Neural crest cell (in vitro differentiated cells): ENCODE data around the gene POLR2M. TPM values are rescaled to one million over a fixed set of nuclear protein-coding genes. Genes with fewer than 3 reads are reported as not detected.

Source experiments
- DNase-seq: peaks from one replicate; pipeline ENCODE4 v3.0.0; 2021; ENCODE audit warnings: low read depth, mixed read lengths, low spot score
- H3K27ac Mint-ChIP-seq: one replicate; pipeline ENCODE4 v1.8.0; 2021; ENCODE audit warnings: mild to moderate bottlenecking, mixed read lengths; ENCODE audit not compliant: unreplicated experiment
- H3K27me3 Mint-ChIP-seq: 2 replicates; pipeline ENCODE4 v1.8.0; 2021; ENCODE audit warnings: low read depth, mild to moderate bottlenecking, mixed read lengths
- H3K36me3 Mint-ChIP-seq: 2 replicates; pipeline ENCODE4 v1.8.0; 2021; ENCODE audit warnings: low read depth, mild to moderate bottlenecking, mixed read lengths
- H3K4me1 Mint-ChIP-seq: 2 replicates; pipeline ENCODE4 v1.8.0; 2021; ENCODE audit warnings: mixed read lengths
- H3K4me3 Mint-ChIP-seq: one replicate; pipeline ENCODE4 v1.8.0; 2021; ENCODE audit warnings: mild to moderate bottlenecking, mixed read lengths
- H3K9me3 Mint-ChIP-seq: 2 replicates; pipeline ENCODE4 v1.8.0; 2021; ENCODE audit warnings: mixed read lengths
- total RNA-seq: library from RNA; stranded (reverse); gene quantifications from 2 replicates; pipeline ENCODE4 v1.2.1, GENCODE V29; 2021
- TF ChIP-seq, protein P1 (sequence below): fragments of 200-600 bp; sonication (generic); conservative IDR thresholded peaks from 2 replicates; pipeline ENCODE4 v1.5.0; 2021; ENCODE audit warnings: antibody characterized with exemption, mild to moderate bottlenecking

POLR2M gene
- total RNA-seq, 1 donor from 2014 or later = 73.6 TPM

DNA sequence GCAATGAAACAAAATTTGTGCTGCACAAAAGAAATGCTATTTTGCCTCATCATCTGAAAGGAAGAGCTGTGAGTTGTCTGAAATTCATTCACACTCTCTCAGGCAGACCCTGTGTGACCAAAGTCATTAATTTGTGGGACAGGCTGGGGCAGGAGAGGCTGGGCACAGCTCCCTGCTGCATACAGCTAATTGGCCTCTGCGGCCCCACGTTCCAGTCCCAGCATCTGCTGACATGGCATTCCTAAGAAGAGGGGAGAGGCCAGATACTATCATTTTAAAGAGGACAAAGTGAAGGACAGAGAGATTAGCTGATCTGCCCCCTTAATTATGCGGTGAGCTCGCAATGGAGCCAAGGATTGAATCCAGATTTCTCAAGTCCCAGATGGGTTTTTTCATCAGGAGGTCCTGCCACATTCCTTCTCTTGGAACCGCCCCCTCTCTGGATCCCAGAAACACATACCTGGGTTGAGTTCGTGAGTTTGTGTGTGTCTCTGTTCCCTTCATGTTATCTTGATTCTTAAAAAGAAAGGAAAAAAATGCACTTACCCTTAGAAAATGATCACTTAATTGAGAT lies 25.1 kb downstream of the POLR2M start:
- Mint-ChIP-seq H3K4me3 (no peak overlapping the region), H3K27ac (no peak overlapping the region), H3K4me1 (peaks cover 4% of the 10 kb centered on the region)

DNA sequence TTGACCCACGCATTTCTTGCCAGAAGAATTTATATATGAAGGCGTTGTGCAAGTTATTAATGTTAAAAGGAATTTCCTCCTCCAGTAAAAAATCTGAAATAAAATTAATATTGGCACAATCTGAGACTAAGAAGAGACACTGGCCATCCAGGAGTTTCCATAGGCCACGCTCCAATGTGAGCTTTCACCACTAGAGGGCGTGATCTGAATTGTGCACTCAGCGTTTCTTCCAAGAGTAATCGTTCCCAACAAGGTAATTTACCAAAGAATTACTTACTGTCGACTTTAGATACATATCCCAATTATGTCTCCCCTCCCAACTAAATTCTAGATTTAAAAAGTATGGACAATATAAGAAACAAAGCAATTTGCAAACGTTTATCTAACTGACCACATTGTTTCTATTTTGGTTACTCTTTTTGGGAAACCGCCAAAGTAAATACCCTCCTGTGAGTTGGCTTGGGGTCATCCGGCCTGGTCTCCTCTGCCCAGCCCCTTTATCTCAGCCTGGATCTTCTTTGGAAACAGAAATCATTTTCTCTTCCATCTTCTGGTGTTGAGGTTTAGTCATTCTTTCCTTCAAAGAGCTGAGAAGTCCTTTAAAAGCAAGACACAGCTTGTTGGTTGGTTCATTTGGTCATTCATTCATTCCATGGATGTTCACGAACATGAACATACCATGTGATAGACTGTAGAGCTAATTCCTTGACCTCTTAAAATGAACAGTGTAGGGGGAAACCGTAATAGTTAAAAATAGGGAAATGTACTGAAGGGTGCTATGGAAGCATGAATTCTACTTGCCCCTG lies 26.2 kb downstream of the POLR2M start:
- peak; percentile 70 for DNase-seq
- Mint-ChIP-seq H3K9me3 (peaks cover 3% of the 10 kb centered on the region), H3K36me3 (peaks cover 6% of the 10 kb centered on the region), H3K4me1 (peaks cover 4% of the 10 kb centered on the region), H3K4me3 (no peak overlapping the region), H3K27ac (no peak overlapping the region), H3K27me3 (no peaks in the 10 kb centered on the region)
- TF ChIP-seq, protein P1, sequence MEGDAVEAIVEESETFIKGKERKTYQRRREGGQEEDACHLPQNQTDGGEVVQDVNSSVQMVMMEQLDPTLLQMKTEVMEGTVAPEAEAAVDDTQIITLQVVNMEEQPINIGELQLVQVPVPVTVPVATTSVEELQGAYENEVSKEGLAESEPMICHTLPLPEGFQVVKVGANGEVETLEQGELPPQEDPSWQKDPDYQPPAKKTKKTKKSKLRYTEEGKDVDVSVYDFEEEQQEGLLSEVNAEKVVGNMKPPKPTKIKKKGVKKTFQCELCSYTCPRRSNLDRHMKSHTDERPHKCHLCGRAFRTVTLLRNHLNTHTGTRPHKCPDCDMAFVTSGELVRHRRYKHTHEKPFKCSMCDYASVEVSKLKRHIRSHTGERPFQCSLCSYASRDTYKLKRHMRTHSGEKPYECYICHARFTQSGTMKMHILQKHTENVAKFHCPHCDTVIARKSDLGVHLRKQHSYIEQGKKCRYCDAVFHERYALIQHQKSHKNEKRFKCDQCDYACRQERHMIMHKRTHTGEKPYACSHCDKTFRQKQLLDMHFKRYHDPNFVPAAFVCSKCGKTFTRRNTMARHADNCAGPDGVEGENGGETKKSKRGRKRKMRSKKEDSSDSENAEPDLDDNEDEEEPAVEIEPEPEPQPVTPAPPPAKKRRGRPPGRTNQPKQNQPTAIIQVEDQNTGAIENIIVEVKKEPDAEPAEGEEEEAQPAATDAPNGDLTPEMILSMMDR = peak; percentile 91

More for the DNA sequence above, 25.1 kb downstream of the POLR2M start:
- Mint-ChIP-seq H3K9me3 (no peaks in the 10 kb centered on the region), H3K27me3 (no peaks in the 10 kb centered on the region), H3K36me3 (no peaks in the 10 kb centered on the region)
- TF ChIP-seq, protein P1 = no peak
- no peak for DNase-seq

DNA sequence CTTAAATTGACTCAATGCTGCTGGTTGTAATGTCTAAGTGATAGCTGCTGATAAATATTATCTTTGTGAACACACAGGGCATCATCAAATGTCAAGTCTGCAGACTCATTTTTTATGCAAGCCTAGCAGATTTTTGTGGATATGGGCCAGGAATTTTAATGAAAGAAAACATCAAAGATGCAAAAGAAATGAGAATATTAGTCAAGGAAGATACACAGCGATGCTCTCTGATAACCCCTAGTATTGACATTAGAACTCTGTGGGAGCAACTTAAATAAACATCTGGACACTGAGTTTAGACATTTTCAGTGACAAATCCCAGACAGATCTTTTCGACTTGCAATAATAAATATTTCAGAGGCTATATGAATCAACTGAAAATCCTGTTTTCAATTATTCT lies 28.3 kb downstream of the POLR2M start:
- H3K4me3 Mint-ChIP-seq = no peak overlapping the region

DNA sequence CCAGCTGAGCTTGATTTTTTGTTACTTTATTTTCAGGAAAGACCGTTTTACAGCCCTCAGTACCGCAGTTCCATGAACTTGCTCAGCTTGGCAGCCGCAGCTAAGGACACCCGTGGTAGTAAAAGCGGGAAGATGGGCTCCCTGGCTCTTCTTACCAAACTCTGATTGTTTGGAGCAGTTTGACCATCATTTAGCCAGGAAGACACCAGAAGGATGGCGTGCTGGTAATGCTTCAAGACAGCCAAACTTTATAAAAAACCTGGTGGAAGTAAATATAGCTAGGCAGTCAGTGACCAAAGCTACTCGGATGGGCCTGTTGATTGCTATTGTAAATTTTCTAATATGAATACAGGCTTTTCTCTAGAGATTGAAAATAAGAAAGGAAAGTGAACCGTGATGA lies 28.9 kb downstream of the POLR2M start:
- no peak overlapping the region for H3K4me3 Mint-ChIP-seq

More for the DNA sequence above, 28.3 kb downstream of the POLR2M start:
- Mint-ChIP-seq H3K27ac (no peak overlapping the region), H3K4me1 (peaks cover 4% of the 10 kb centered on the region), H3K27me3 (no peaks in the 10 kb centered on the region), H3K9me3 (peaks cover 3% of the 10 kb centered on the region), H3K36me3 (peaks cover 6% of the 10 kb centered on the region)
- no peak for DNase-seq
- TF ChIP-seq, protein P1 = no peak

DNA sequence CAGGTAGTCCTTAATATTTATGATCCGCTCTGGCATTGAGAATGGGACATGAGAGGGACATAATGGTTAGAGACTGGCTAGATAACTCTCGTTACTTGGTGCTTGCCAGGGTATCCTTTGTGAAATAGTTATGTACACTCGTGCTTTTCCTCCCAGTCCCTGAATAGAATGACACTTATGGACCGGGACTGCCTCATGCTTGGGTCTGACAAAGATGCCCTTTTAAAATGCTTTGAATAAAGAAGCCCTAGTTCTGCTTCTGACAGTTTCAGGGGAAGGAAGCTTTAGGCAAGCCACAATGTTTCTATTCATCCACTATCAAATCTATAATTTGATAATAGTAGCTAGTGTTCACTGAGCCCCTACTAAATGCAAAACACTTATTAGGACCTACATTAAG lies 29.4 kb downstream of the POLR2M start:
- H3K27ac Mint-ChIP-seq = no peak overlapping the region
- peaks cover 3% of the 10 kb centered on the region for H3K9me3 Mint-ChIP-seq
- DNase-seq = no peak
- TF ChIP-seq, protein P1 = no peak
- H3K4me1 Mint-ChIP-seq = peaks cover 4% of the 10 kb centered on the region
- H3K27me3 Mint-ChIP-seq = no peaks in the 10 kb centered on the region
- no peak overlapping the region for H3K4me3 Mint-ChIP-seq
- H3K36me3 Mint-ChIP-seq = peaks cover 6% of the 10 kb centered on the region

More for the DNA sequence above, 28.9 kb downstream of the POLR2M start:
- peaks cover 6% of the 10 kb centered on the region for H3K36me3 Mint-ChIP-seq
- H3K27me3 Mint-ChIP-seq = no peaks in the 10 kb centered on the region
- DNase-seq = no peak
- H3K4me1 Mint-ChIP-seq = peaks cover 4% of the 10 kb centered on the region
- TF ChIP-seq, protein P1 = no peak
- no peak overlapping the region for H3K27ac Mint-ChIP-seq
- H3K9me3 Mint-ChIP-seq = peaks cover 3% of the 10 kb centered on the region
